ENCODE results near the gene SYT14.

The SYT14 gene

GRCh38 chr1:210214573-210215409 lies 276.8 kb downstream of the SYT14 start:
- Mint-ChIP-seq H3K9me3 (no peaks in the 10 kb centered on the region), H3K4me1 (ENCODE audit: low read depth) (no peaks in the 10 kb centered on the region), H3K27me3 (peaks cover 29% of the 10 kb centered on the region), H3K4me3 (no peak overlapping the region), H3K36me3 (ENCODE audit: low read depth) (no peaks in the 10 kb centered on the region), H3K27ac (no peak overlapping the region)

- H3K27me3 Mint-ChIP-seq = peaks cover 34% of the 10 kb centered on the region
- no peak overlapping the region for H3K4me3 Mint-ChIP-seq
- H3K9me3 Mint-ChIP-seq = no peaks in the 10 kb centered on the region
- H3K4me1 Mint-ChIP-seq (ENCODE audit: low read depth) = no peaks in the 10 kb centered on the region
- no peak overlapping the region for H3K27ac Mint-ChIP-seq
- no peaks in the 10 kb centered on the region for H3K36me3 Mint-ChIP-seq (ENCODE audit: low read depth)
These were observed 279.5 kb downstream of the SYT14 start for GRCh38 chr1:210217482-210217881.

GRCh38 chr1:210218047-210218446 lies 280.0 kb downstream of the SYT14 start:
- no peaks in the 10 kb centered on the region for H3K36me3 Mint-ChIP-seq (ENCODE audit: low read depth)
- no peaks in the 10 kb centered on the region for H3K9me3 Mint-ChIP-seq
- H3K4me1 Mint-ChIP-seq (ENCODE audit: low read depth) = no peaks in the 10 kb centered on the region
- no peak overlapping the region for H3K4me3 Mint-ChIP-seq
- no peak overlapping the region for H3K27ac Mint-ChIP-seq
- peaks cover 36% of the 10 kb centered on the region for H3K27me3 Mint-ChIP-seq

Data from stimulated activated naive CD8-positive, alpha-beta T cell treated with anti-CD3 and anti-CD28 coated beads, Interleukin-15, Interleukin-2, amounts not matched to agents 100 ng/mL and 50 ng/mL, for 24 hours (primary cell).